Left hindlimb (tissue), 1 donor: ENCODE measurements around the gene TBC1D22A.

Experiments
- DNase-seq: peaks from one replicate; pipeline ENCODE4 v3.0.0-alpha.2; 2018

Gene TBC1D22A

GRCh38 chr22:46862418-46863324 is 100.2 kb downstream of the TBC1D22A start:
- no peak for DNase-seq

DNA sequence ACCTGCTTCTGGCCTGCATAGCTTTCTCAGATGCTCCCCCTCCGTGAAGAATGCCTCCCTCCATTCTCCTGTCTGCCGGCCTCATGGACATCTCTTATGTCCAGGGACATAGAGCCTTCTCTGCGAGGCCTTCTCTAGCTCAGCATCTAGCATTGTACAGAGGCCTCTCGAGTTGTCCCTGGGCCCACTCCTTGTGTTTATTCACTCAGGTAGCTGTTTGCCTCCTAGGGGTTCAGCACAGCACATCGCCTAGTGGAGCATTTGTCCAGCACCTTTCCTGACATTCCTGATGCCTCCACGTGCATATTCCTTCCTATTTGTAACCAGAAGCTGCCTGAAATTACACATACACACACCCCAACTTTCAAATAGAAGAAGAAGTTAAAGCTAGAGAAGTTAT is 101.3 kb downstream of the TBC1D22A start:
- DNase-seq: no peak

GRCh38 chr22:46864314-46865051 is 102.0 kb downstream of the TBC1D22A start:
- DNase-seq: no peak

DNA sequence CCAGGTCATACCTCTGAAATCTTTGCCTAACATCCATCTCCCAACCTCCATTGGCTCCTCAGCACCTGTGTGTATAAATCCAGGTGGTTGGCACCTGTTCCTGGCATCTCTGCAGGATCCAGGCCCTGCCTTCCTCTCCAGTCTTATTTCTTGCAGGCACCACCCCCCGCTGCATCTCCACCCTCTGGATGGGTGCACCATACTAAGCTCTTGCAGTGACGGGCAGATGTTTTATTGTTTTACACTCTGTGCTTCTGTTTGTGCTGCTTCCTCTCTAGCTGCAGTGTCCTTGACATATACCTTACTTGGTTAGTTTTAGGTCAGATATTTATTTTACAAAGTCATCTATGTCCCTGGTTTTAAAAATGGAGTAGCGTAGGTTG is 102.6 kb downstream of the TBC1D22A start:
- no peak for DNase-seq

GRCh38 chr22:46865642-46866041 is 103.2 kb downstream of the TBC1D22A start:
- DNase-seq: no peak

DNA sequence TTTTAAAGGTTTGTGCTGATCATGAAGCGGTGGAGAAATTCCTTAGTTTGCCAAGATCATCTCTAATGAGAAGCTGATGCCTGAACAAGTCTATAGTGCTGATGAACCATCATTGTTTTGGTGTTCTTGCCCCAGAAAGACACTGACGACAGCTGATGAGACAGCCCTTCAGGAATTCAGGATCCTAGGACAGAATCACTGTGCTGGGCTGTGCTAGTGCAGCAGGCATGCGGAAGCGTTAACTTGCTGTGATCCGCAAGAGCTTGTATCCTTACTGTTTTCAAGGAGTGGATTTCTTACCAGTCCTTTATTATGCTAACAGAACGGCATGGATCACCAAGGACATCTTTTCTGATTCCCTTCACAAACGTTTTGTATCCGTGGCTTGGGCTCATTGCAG is 104.1 kb downstream of the TBC1D22A start:
- DNase-seq: no peak

GRCh38 chr22:46867106-46867505 is 104.7 kb downstream of the TBC1D22A start:
- DNase-seq: no peak

- DNase-seq: no peak
Measured at GRCh38 chr22:46869329-46869728, 106.9 kb downstream of the TBC1D22A start.

- no peak for DNase-seq
Measured at GRCh38 chr22:46869831-46870441, 107.5 kb downstream of the TBC1D22A start.

- no peak for DNase-seq
Measured at GRCh38 chr22:46871826-46872225, 109.4 kb downstream of the TBC1D22A start.

- no peak for DNase-seq
Measured at GRCh38 chr22:46875089-46875488, 112.6 kb downstream of the TBC1D22A start.

DNA sequence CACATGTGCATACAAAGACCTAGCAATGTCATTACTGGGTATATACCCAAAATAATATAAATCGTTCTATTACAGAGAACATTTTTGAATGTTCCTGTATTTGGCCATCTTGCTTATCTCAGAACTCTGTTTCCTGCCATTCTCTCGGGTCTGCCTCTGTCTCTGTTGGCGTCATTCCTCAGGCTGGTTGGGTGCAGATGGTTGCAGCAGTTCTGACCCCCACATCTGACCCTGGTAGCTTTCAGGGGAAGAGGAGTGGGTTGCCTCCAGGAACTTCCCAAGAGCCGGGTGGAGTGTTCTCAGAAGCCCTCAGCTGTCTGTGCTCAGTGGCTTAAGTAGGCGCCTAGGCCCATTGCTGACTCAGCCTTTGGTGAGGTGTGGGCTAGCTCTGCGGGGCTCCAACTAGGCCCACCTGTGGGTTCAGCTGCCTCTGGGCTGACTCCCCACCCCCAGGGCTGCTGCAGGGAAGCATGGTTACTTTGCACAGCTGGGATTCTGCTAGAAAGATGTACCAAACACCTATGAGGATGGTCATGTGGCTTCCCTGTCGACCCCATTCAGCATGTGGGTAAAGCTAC is 114.0 kb downstream of the TBC1D22A start:
- no peak for DNase-seq

DNA sequence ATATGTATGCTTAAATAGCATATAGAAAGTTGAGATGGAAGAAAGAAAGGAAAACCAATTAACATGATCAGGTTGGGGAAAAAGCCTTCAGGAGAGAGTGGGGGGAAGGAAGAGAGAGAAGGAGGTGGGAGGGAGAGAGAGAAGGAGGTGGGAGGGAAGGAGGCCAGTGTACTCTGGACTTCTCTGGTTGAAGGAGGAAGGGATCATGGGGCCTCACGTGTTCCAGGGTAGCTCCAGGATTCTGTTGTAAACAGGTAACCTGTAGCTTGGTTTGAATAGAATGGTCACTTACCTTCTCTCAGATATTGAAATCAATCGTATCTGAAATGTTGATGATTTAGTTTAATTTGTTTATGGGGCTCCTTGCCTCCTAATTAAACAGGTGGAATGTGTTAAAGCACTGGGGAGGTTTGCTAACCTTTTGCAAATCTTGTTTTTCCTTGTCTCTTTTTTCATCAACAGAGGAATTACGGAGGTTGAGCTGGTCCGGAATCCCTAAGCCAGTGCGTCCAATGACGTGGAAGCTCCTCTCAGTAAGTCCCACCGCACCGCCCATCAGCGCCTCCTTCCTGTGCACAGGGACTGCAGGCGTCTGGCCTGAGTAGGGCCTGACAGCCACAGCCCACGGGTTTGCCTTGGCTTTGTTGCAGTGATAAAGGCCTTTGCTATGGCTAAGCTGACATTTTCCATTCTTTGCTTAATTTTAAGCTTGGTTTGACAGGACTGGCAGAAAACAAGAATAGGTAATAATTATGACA is 115.9 kb downstream of the TBC1D22A start:
- no peak for DNase-seq

GRCh38 chr22:46879083-46879482 is 116.6 kb downstream of the TBC1D22A start:
- peak; percentile 61 for DNase-seq

DNA sequence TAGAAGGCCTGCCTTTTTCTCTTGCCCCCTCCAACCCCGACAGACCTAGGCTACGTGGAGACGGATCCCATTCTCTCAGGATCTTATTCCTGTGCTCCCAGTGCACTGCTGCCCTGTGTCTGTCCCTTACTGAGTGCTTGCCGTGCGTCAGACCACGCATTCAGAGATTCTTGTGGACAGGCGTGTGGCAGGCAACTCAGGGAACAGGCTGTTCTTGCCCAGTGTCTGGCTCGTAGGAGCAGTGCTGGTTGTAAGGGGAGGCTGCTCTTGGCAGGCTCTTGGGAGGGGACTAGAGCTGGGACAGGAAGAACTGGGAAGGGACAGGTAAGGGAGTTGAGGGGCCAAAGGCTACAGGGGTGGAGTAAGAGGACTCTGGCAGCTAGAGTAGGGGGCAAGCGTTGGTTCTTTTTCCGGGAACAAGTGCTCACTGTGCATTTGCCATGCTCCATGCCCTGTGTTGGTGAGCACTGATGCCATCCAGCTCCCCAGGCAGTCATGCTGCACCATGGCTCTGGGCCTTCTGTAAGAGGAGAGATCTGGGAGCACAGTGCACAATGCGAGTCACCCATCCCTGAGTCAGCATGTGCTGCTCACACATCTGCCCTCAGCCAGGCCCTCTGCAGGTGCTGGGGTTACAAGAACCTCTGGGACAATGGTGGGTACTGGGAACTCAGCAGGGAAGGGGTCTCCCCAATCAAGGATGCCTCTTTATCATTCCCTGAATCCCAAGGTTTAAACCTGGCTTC is 119.1 kb downstream of the TBC1D22A start:
- DNase-seq: no peak

DNA sequence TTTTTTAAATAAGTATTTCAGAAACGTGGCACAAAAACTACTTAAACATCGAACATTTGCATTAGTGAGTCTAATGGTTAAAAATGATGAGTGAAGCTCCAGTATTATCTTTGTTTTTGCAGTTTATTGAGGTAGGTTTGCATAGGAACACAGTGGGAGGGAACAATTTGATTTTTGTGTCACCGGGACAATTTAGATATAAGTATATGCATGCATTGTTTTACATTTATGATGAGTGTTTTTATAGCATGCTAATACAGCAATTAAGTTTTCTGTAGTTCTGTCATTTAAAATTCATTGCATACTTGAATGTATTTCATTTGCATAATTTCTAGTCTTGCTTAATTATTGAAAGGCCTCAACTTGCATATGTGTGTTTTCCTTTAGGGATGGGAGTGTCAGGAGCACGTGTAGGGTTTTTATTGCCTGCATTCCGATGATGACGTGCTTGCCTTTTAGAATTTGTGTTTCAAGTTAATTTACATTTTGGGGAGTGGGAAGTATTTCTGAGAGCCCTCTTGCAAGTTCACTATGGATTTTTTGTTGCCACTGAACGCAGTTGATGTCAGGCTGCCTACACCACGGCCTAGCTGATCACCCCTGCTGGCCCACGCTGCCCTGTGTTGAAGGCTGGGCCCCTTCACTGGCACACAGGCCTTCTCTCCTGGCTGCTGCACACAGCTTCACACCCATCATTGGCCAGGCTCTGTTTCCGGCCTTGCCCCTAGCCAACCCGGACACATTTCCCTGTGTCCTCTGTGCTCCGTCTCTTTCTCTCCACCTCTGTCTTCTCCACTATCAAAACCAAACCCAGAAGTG is 120.9 kb downstream of the TBC1D22A start:
- no peak for DNase-seq

DNA sequence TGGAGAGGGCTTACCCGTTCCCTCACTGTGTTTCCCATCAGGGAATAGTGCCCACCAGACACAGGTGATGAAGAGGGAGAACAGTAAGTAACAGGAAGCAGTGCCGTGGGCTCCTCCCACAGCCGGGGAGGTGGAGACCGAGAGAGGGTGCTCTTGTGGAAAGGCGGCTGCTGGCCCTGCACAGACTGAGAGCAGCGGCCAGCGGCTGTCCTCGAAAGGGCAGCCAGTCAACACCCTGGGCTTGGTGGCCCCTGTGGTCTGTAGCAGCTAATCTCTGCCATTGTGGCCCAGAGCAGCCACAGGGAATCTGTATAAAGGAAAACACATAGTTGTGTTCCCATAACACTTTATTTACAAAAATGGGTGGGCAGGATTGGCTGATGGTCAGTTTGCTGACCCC is 121.9 kb downstream of the TBC1D22A start:
- DNase-seq: no peak

DNA sequence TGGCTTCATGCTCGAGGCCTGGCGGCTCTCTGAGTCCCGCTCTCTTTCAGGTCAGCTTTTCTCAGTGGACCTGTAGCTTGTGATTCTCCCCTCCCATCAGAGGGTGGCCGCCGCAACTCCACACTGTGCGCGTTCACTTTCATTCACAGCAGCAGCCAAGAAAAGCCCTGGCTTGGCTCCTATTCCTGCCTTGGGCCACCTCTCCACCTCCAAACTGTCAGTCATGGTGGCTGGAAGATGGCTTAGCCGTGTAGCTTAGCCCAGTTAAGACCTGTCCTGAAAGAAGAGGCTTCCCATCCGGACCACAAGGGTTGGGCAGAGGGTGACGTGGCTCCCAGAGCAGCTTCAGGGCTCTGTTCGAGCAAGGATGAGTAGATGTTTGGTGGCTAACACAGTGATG is 125.5 kb downstream of the TBC1D22A start:
- DNase-seq: no peak

DNA sequence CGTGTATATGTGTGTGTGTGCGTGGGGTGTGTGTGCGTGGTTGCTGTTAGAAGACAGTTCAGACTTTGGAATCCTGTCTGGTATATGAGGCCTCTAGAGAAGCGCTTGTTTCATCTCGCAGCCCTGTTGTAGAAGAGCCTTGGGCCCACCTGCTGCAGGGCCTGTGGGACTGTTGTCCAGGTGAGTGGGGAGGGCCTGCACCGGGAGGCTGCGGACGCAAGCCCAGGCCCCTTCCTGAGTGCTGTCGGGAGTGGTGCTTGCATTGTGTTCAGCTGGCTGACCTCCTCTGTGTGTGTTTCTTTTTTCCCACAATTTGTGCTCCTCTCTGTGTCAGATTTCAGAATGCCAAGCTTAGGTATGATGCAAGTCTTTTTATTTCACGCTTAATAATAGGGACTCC is 128.4 kb downstream of the TBC1D22A start:
- no peak for DNase-seq

GRCh38 chr22:46891382-46891951 is 129.0 kb downstream of the TBC1D22A start:
- no peak for DNase-seq

DNA sequence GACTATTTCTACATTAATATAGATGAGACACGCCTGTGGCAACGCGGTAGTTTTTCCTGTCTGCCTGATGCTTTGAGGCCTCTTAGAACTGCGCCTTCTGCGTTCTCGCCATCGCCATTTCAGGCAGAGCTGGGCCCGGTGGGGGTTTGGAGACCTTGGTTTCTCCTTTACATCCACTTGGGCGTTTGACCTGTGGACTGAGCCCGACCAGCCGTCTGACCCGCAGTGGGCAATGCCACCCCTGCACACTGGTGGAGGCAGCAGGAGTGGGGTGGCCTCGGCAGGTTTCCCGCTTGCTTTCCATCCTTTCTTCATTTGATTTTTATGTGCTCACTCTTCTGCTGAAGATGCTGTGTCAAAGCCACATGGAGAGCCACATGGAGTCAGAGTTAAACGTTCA is 130.4 kb downstream of the TBC1D22A start:
- DNase-seq: no peak
